CD4-positive, CD25-positive, alpha-beta regulatory T cell (primary cell): Measurements from ENCODE around the gene NUP214. TPM values are rescaled to one million over a fixed set of nuclear protein-coding genes. Genes with fewer than 3 reads are reported as not detected.
A peak's percentile ranks its signal among the peaks of the same experiment; 100 is the strongest.

Experiments used
- ATAC-seq, 2 donors: fragments of 150-1000 bp; cut with Tn5 transposase; one replicate each; pipeline ENCODE4 v1.10.0; 2021; ENCODE audit warnings: low read depth in 2 of 2, moderate number of reproducible peaks in 2 of 2, moderate library complexity in 1 of 2
- DNase-seq, 3 donors: peaks; one replicate each; pipeline versions ENCODE4 v3.0.0 to v3.0.0-alpha.2; 2012 to 2022; ENCODE audit warnings: mixed read lengths in 1 of 3
- H3K27ac ChIP-seq: one replicate; pipeline ENCODE4 v1.7.0; 2013; ENCODE audit warnings: mild to moderate bottlenecking, low read length; ENCODE audit not compliant: insufficient read depth, poor library complexity, severe bottlenecking
- H3K27me3 ChIP-seq: one replicate; pipeline ENCODE4 v1.7.0; 2013; ENCODE audit warnings: low read length; ENCODE audit not compliant: control insufficient read depth, insufficient read depth
- H3K36me3 ChIP-seq: one replicate; pipeline ENCODE4 v1.7.0; 2013; ENCODE audit warnings: mild to moderate bottlenecking, low read length, moderate library complexity; ENCODE audit not compliant: control insufficient read depth, insufficient read depth
- H3K4me1 ChIP-seq: 2 replicates; pipeline ENCODE4 v1.7.0; 2013; ENCODE audit warnings: mild to moderate bottlenecking, low read length; ENCODE audit not compliant: insufficient read depth, control insufficient read depth, poor library complexity, severe bottlenecking
- H3K4me3 ChIP-seq: one replicate; pipeline ENCODE4 v1.7.0; 2013; ENCODE audit warnings: low read depth, mild to moderate bottlenecking, low read length, moderate library complexity
- H3K9me3 ChIP-seq, 2 experiments: 1 replicate in 1 of 2; 2 replicates in 1 of 2; pipeline ENCODE4 v1.7.0; 2013; ENCODE audit warnings: low read length in 2 of 2, mild to moderate bottlenecking in 1 of 2, moderate library complexity in 1 of 2; ENCODE audit not compliant: control insufficient read depth in 2 of 2
- H3K27ac Mint-ChIP-seq, 3 donors: one replicate each; pipeline ENCODE4 v1.8.0; 2020 to 2022; ENCODE audit warnings: mild to moderate bottlenecking in 3 of 3, mixed read lengths in 3 of 3, moderate library complexity in 2 of 3
- H3K27me3 Mint-ChIP-seq: one replicate; pipeline ENCODE4 v1.8.0; 2022; ENCODE audit warnings: mild to moderate bottlenecking, mixed read lengths
- H3K36me3 Mint-ChIP-seq: one replicate; pipeline ENCODE4 v1.8.0; 2020; ENCODE audit warnings: mixed read lengths
- H3K4me1 Mint-ChIP-seq, 4 donors: one replicate each; pipeline ENCODE4 v1.8.0; 2020 to 2022; ENCODE audit warnings: mixed read lengths in 4 of 4, mild to moderate bottlenecking in 1 of 4
- H3K4me3 Mint-ChIP-seq, 4 donors: one replicate each; pipeline ENCODE4 v1.8.0; 2020 to 2022; ENCODE audit warnings: mild to moderate bottlenecking in 4 of 4, mixed read lengths in 4 of 4, moderate library complexity in 3 of 4
- H3K9me3 Mint-ChIP-seq, 7 donors: one replicate each; pipeline ENCODE4 v1.8.0; 2020 to 2022; ENCODE audit warnings: mixed read lengths in 7 of 7, mild to moderate bottlenecking in 3 of 7, moderate library complexity in 2 of 7
- polyA plus RNA-seq, 4 donors: library from polyadenylated mRNA; unstranded; fragments of 300-500 nt; fragmentation: Illumina TruSeq; gene quantifications; one replicate each; pipeline ENCODE4 v1.2.3, GENCODE V29; 2021
- total RNA-seq: library from RNA; stranded (reverse); gene quantifications from one replicate; pipeline ENCODE4 v1.2.3, GENCODE V29; 2022

The NUP214 gene
- total and polyA plus RNA-seq, 5 donors from 2014 or later: 9.8 to 124 (median 14.8) TPM

- DNase-seq: no peak
- Histone ChIP-seq H3K4me1 (no peaks in the 10 kb centered on the region), H3K27me3 (no peaks in the 10 kb centered on the region), H3K4me3 (no peak overlapping the region), H3K36me3 (no peaks in the 10 kb centered on the region), H3K27ac (no peak overlapping the region), H3K9me3 (no peaks in the 10 kb centered on the region)
- Mint-ChIP-seq H3K4me1 (no peaks in the 10 kb centered on the region), H3K4me3 (no peak overlapping the region), H3K9me3 (no peaks in the 10 kb centered on the region), H3K27ac (no peak overlapping the region), H3K27me3 (peaks cover 11% of the 10 kb centered on the region), H3K36me3 (no peaks in the 10 kb centered on the region)
- ATAC-seq: no peak
Observed at GRCh38 chr9:131104016-131104740, 21.2 kb upstream of the NUP214 start.

GRCh38 chr9:131105952-131106351, 19.4 kb upstream of the NUP214 start:
- Histone ChIP-seq H3K4me1 (no peaks in the 10 kb centered on the region), H3K36me3 (no peaks in the 10 kb centered on the region), H3K9me3 (no peaks in the 10 kb centered on the region), H3K27me3 (no peaks in the 10 kb centered on the region), H3K4me3 (no peak overlapping the region), H3K27ac (no peak overlapping the region)
- H3K4me3 Mint-ChIP-seq: no peak overlapping the region
- no peaks in the 10 kb centered on the region for H3K36me3 Mint-ChIP-seq
- H3K27me3 Mint-ChIP-seq: peaks cover 5% of the 10 kb centered on the region
- H3K4me1 Mint-ChIP-seq: no peaks in the 10 kb centered on the region
- ATAC-seq (no peak), DNase-seq (no peak)
- no peak overlapping the region for H3K27ac Mint-ChIP-seq
- H3K9me3 Mint-ChIP-seq: peaks cover 0 to 2% (median 0%) of the 10 kb centered on the region in 7 donors

GRCh38 chr9:131107760-131108159, 17.6 kb upstream of the NUP214 start:
- Histone ChIP-seq H3K36me3 (no peaks in the 10 kb centered on the region), H3K4me1 (no peaks in the 10 kb centered on the region), H3K4me3 (no peak overlapping the region), H3K27ac (no peak overlapping the region), H3K27me3 (no peaks in the 10 kb centered on the region), H3K9me3 (no peaks in the 10 kb centered on the region)
- no peaks in the 10 kb centered on the region for H3K4me1 Mint-ChIP-seq
- H3K36me3 Mint-ChIP-seq: no peaks in the 10 kb centered on the region
- no peak for DNase-seq
- H3K9me3 Mint-ChIP-seq: peaks cover 0 to 2% (median 0%) of the 10 kb centered on the region in 7 donors
- no peak for ATAC-seq
- no peak overlapping the region for H3K4me3 Mint-ChIP-seq
- H3K27ac Mint-ChIP-seq: no peak overlapping the region
- peaks cover 9% of the 10 kb centered on the region for H3K27me3 Mint-ChIP-seq

GRCh38 chr9:131111186-131111853, 14.1 kb upstream of the NUP214 start:
- no peak overlapping the region for H3K4me3 Mint-ChIP-seq

GRCh38 chr9:131111854-131112311, 13.5 kb upstream of the NUP214 start:
- Histone ChIP-seq H3K4me3 (no peak overlapping the region), H3K4me1 (no peaks in the 10 kb centered on the region), H3K27me3 (no peaks in the 10 kb centered on the region), H3K27ac (no peak overlapping the region), H3K36me3 (no peaks in the 10 kb centered on the region), H3K9me3 (no peaks in the 10 kb centered on the region)
- no peaks in the 10 kb centered on the region for H3K4me1 Mint-ChIP-seq
- H3K27ac Mint-ChIP-seq: no peak overlapping the region
- peaks cover 0 to 2% (median 0%) of the 10 kb centered on the region in 7 donors for H3K9me3 Mint-ChIP-seq
- H3K4me3 Mint-ChIP-seq: peak overlapping the region in 1 of 4 donors; percentile 51
- H3K36me3 Mint-ChIP-seq: no peaks in the 10 kb centered on the region
- no peak for ATAC-seq
- no peak for DNase-seq
- H3K27me3 Mint-ChIP-seq: peaks cover 13% of the 10 kb centered on the region

More at GRCh38 chr9:131111186-131111853, 14.1 kb upstream of the NUP214 start:
- H3K36me3 ChIP-seq: no peaks in the 10 kb centered on the region
- H3K27me3 Mint-ChIP-seq: peaks cover 13% of the 10 kb centered on the region
- H3K4me1 ChIP-seq: no peaks in the 10 kb centered on the region
- no peaks in the 10 kb centered on the region for H3K9me3 ChIP-seq
- peaks cover 0 to 2% (median 0%) of the 10 kb centered on the region in 7 donors for H3K9me3 Mint-ChIP-seq
- DNase-seq (no peak), ATAC-seq (no peak)
- H3K4me1 Mint-ChIP-seq: no peaks in the 10 kb centered on the region
- no peaks in the 10 kb centered on the region for H3K36me3 Mint-ChIP-seq
- H3K4me3 ChIP-seq: no peak overlapping the region
- H3K27ac ChIP-seq: no peak overlapping the region
- no peak overlapping the region for H3K27ac Mint-ChIP-seq
- H3K27me3 ChIP-seq: no peaks in the 10 kb centered on the region

- Mint-ChIP-seq H3K4me1 (no peaks in the 10 kb centered on the region), H3K27ac (no peak overlapping the region), H3K27me3 (peaks cover 13% of the 10 kb centered on the region), H3K36me3 (no peaks in the 10 kb centered on the region), H3K9me3 (peaks cover 0 to 2% (median 0%) of the 10 kb centered on the region in 7 donors), H3K4me3 (peak overlapping the region in 1 of 4 donors; percentile 51)
- Histone ChIP-seq H3K36me3 (no peaks in the 10 kb centered on the region), H3K27me3 (no peaks in the 10 kb centered on the region), H3K27ac (no peak overlapping the region), H3K9me3 (no peaks in the 10 kb centered on the region), H3K4me1 (no peaks in the 10 kb centered on the region), H3K4me3 (no peak overlapping the region)
- DNase-seq (no peak), ATAC-seq (no peak)
Observed at GRCh38 chr9:131112374-131113154, 12.8 kb upstream of the NUP214 start.

GRCh38 chr9:131113655-131114054, 11.7 kb upstream of the NUP214 start:
- peaks cover 0 to 2% (median 0%) of the 10 kb centered on the region in 7 donors for H3K9me3 Mint-ChIP-seq
- H3K36me3 Mint-ChIP-seq: no peaks in the 10 kb centered on the region
- H3K36me3 ChIP-seq: no peaks in the 10 kb centered on the region
- no peaks in the 10 kb centered on the region for H3K4me1 Mint-ChIP-seq
- no peaks in the 10 kb centered on the region for H3K4me1 ChIP-seq
- H3K27ac ChIP-seq: no peak overlapping the region
- no peak overlapping the region for H3K4me3 Mint-ChIP-seq
- DNase-seq: no peak
- H3K27me3 ChIP-seq: no peaks in the 10 kb centered on the region
- no peaks in the 10 kb centered on the region for H3K9me3 ChIP-seq
- H3K27me3 Mint-ChIP-seq: peaks cover 17% of the 10 kb centered on the region
- H3K27ac Mint-ChIP-seq: no peak overlapping the region
- H3K4me3 ChIP-seq: no peak overlapping the region
- no peak for ATAC-seq
